Motor neuron (in vitro differentiated cells): ENCODE results near the gene RNF41. TPM values are rescaled to one million over a fixed set of nuclear protein-coding genes. Genes with fewer than 3 reads are reported as not detected.
A peak's percentile ranks its signal among the peaks of the same experiment; 100 is the strongest.

ENCODE experiments used
- ATAC-seq, 8 experiments: fragments of 200-7000 bp; cut with Tn5 transposase; replicated peaks in 6 of 8; 2 replicates each; pipeline ENCODE4 v1.8.0; 2021; ENCODE audit warnings: mild to moderate bottlenecking in 8 of 8, moderate library complexity in 8 of 8
- H3K27ac ChIP-seq, 2 donors: fragments of 250-450 bp; sonication (Bioruptor Pico); 2 replicates each; pipeline ENCODE4 v1.9.0; 2021; ENCODE audit warnings: antibody characterized with exemption in 2 of 2, mild to moderate bottlenecking in 2 of 2, moderate library complexity in 1 of 2
- H3K4me1 ChIP-seq, 2 donors: fragments of 250-450 bp; sonication (Bioruptor Pico); replicated peaks in 1 of 2; 2 replicates each; pipeline ENCODE4 v1.6.1; 2021; ENCODE audit warnings: antibody characterized with exemption in 2 of 2, mild to moderate bottlenecking in 2 of 2, moderate library complexity in 1 of 2
- H3K4me3 ChIP-seq, 5 donors: fragments of 250-450 bp; sonication (Bioruptor Pico); 2 replicates each; pipeline ENCODE4 v1.9.0; 2021; ENCODE audit warnings: antibody characterized with exemption in 5 of 5, mild to moderate bottlenecking in 5 of 5, moderate library complexity in 4 of 5
- WGBS, 10 experiments: fragments of 450-650 bp; shearing (Covaris generic); methylation state at CpG; one replicate each; pipeline ENCODE4 v1.0.0; 2022; 5-methylcytosine and 5-hydroxymethylcytosine counted together
- in situ Hi-C, 9 experiments: fragments of 400-800 bp; cut with MboI; loops; one replicate each; pipeline ENCODE4 v1.15.0; 2021; ENCODE audit warnings: low sequenced_read_pairs in 9 of 9, low pct_unique_long_range_greater_than_20kb in 2 of 9; ENCODE audit not compliant: unreplicated experiment in 9 of 9
- total RNA-seq, 8 experiments: library from RNA; unstranded; fragments of 300-600 nt; gene quantifications; 2 replicates each; pipeline versions ENCODE4 v1.2.3 to v1.2.4, GENCODE V29; 2022

RNF41 gene
- total RNA-seq, 8 experiments from 2014 or later = 28.9 to 62.1 (median 41.7) TPM

GRCh38 chr12:56258068-56258819 lies 36.5 kb upstream of the RNF41 start, which contains the start of gene ANKRD52:
ANKRD52 (minus strand) TSS chr12:56258384; CDS start chr12:56258269, 115 bp downstream.
- Histone ChIP-seq H3K4me3 (peak within 1 kb of the TSS; percentile 66 to 98 (median 87)), H3K27ac (peak within 1 kb of the TSS; percentile 86 to 87), H3K4me1 (peaks cover 16 to 18% of the 10 kb centered on the region in 2 donors)
- peak; percentile 76 to 96 (median 94) for ATAC-seq
- in situ Hi-C loops = loop anchor here in 1 of 9 experiments (25.0 kb wide), 1 partner anchor 96 kb away; the partner anchor contains the start of genes MYL6 and MYL6B
- 0 to 1% (median 0%) methylated on average over 1 to 19 of the region's 78 CpGs; no CpG with 5 or more reads in 6 of the 10 experiments for WGBS, 10 experiments

GRCh38 chr12:56257491-56258067 lies 35.9 kb upstream of the RNF41 start:
- H3K27ac ChIP-seq = peak overlapping the region; percentile 86 to 87
- in situ Hi-C loops = loop anchor here in 1 of 9 experiments (25.0 kb wide), 1 partner anchor 95 kb away; the partner anchor contains the start of genes MYL6 and MYL6B
- ATAC-seq = peak; percentile 5 to 36 (median 24)
- peaks cover 16 to 18% of the 10 kb centered on the region in 2 donors for H3K4me1 ChIP-seq
- peak overlapping the region; percentile 66 to 98 (median 87) for H3K4me3 ChIP-seq
- 0% methylated on average over 1 to 4 of the region's 27 CpGs; no CpG with 5 or more reads in 7 of the 10 experiments for WGBS, 10 experiments

- peak overlapping the region; percentile 66 to 98 (median 87) for H3K4me3 ChIP-seq
- WGBS, 10 experiments = 34 to 60% (median 43%) methylated on average over 1 to 7 of the region's 8 CpGs; no CpG with 5 or more reads in 3 of the 10 experiments
- peak overlapping the region in 1 of 2 donors; percentile 87 for H3K27ac ChIP-seq
- in situ Hi-C loops = loop anchor here in 1 of 9 experiments (25.0 kb wide), 1 partner anchor 95 kb away; the partner anchor contains the start of genes MYL6 and MYL6B
- no peak for ATAC-seq
- peaks cover 16 to 18% of the 10 kb centered on the region in 2 donors for H3K4me1 ChIP-seq
Measured at GRCh38 chr12:56257071-56257470, 35.3 kb upstream of the RNF41 start.

- Histone ChIP-seq H3K4me1 (peaks cover 16 to 18% of the 10 kb centered on the region in 2 donors), H3K4me3 (peak overlapping the region in 2 of 5 donors; percentile 66 to 87), H3K27ac (no peak overlapping the region)
- 0 to 57% (median 30%) methylated on average over 1 to 2 of the region's 4 CpGs; no CpG with 5 or more reads in 5 of the 10 experiments for WGBS, 10 experiments
- in situ Hi-C loops = loop anchor here in 1 of 9 experiments (25.0 kb wide), 1 partner anchor 94 kb away; the partner anchor contains the start of genes MYL6 and MYL6B
- no peak for ATAC-seq
Measured at GRCh38 chr12:56256326-56256960, 34.7 kb upstream of the RNF41 start.

GRCh38 chr12:56255671-56256070 lies 33.9 kb upstream of the RNF41 start:
- no peak overlapping the region for H3K4me3 ChIP-seq
- no peak overlapping the region for H3K27ac ChIP-seq
- no peak for ATAC-seq
- in situ Hi-C loops = loop anchor here in 1 of 9 experiments (25.0 kb wide), 1 partner anchor 93 kb away; the partner anchor contains the start of genes MYL6 and MYL6B
- 50 to 100% (median 84%) methylated on average over 1 to 3 of the region's 7 CpGs; no CpG with 5 or more reads in 6 of the 10 experiments for WGBS, 10 experiments
- peaks cover 16 to 18% of the 10 kb centered on the region in 2 donors for H3K4me1 ChIP-seq

GRCh38 chr12:56253091-56253490 lies 31.4 kb upstream of the RNF41 start:
- Histone ChIP-seq H3K27ac (no peak overlapping the region), H3K4me1 (peaks cover 11 to 12% of the 10 kb centered on the region in 2 donors), H3K4me3 (no peak overlapping the region)
- in situ Hi-C loops = loop anchor here in 1 of 9 experiments (25.0 kb wide), 1 partner anchor 91 kb away; the partner anchor contains the start of genes MYL6 and MYL6B
- 81 to 98% (median 91%) methylated on average over 3 to 8 of the region's 11 CpGs; no CpG with 5 or more reads in 6 of the 10 experiments for WGBS, 10 experiments
- ATAC-seq = no peak

- Histone ChIP-seq H3K27ac (no peak overlapping the region), H3K4me3 (no peak overlapping the region), H3K4me1 (peaks cover 11 to 12% of the 10 kb centered on the region in 2 donors)
- in situ Hi-C loops = loop anchor here in 1 of 9 experiments (25.0 kb wide), 1 partner anchor 90 kb away; the partner anchor contains the start of genes MYL6 and MYL6B
- no peak for ATAC-seq
- WGBS, 10 experiments = 94 to 100% (median 100%) methylated on average over 1 to 3 of the region's 3 CpGs; no CpG with 5 or more reads in 3 of the 10 experiments
Measured at GRCh38 chr12:56252649-56253048, 30.9 kb upstream of the RNF41 start.

- 67 to 100% (median 90%) methylated on average over 1 to 5 of the region's 8 CpGs; no CpG with 5 or more reads in 5 of the 10 experiments for WGBS, 10 experiments
- in situ Hi-C loops = no loop called here
Measured at GRCh38 chr12:56248711-56249110, 27.0 kb upstream of the RNF41 start.

GRCh38 chr12:56247923-56248322 lies 26.2 kb upstream of the RNF41 start:
- in situ Hi-C loops = no loop called here
- H3K27ac ChIP-seq = no peak overlapping the region
- no peak for ATAC-seq
- H3K4me1 ChIP-seq = no peaks in the 10 kb centered on the region
- WGBS, 10 experiments = 94 to 98% methylated on average over 3 to 16 of the region's 16 CpGs; no CpG with 5 or more reads in 8 of the 10 experiments
- no peak overlapping the region for H3K4me3 ChIP-seq

More at GRCh38 chr12:56248711-56249110, 27.0 kb upstream of the RNF41 start:
- Histone ChIP-seq H3K27ac (no peak overlapping the region), H3K4me3 (no peak overlapping the region), H3K4me1 (no peaks in the 10 kb centered on the region)
- ATAC-seq = peak in 1 of 8 experiments; percentile 6

GRCh38 chr12:56244494-56244893 lies 22.8 kb upstream of the RNF41 start:
- 40 to 100% (median 100%) methylated on average over 1 to 4 of the region's 14 CpGs; no CpG with 5 or more reads in 1 of the 10 experiments for WGBS, 10 experiments
- Histone ChIP-seq H3K4me3 (no peak overlapping the region), H3K27ac (no peak overlapping the region), H3K4me1 (no peaks in the 10 kb centered on the region)
- no peak for ATAC-seq
- in situ Hi-C loops = no loop called here

- H3K27ac ChIP-seq = no peak overlapping the region
- H3K4me1 ChIP-seq = no peaks in the 10 kb centered on the region
- ATAC-seq = peak in 2 of 8 experiments; percentile 36 to 72
- WGBS, 10 experiments = no CpG with 5 or more reads among the region's 3 CpGs
- no peak overlapping the region for H3K4me3 ChIP-seq
- in situ Hi-C loops = no loop called here
Measured at GRCh38 chr12:56243731-56244181, 22.0 kb upstream of the RNF41 start.

- no peaks in the 10 kb centered on the region for H3K4me1 ChIP-seq
- H3K4me3 ChIP-seq = no peak overlapping the region
- 92% methylated on average over 2 of the region's 13 CpGs; no CpG with 5 or more reads in 9 of the 10 experiments for WGBS, 10 experiments
- H3K27ac ChIP-seq = no peak overlapping the region
- in situ Hi-C loops = no loop called here
- ATAC-seq = no peak
Measured at GRCh38 chr12:56242986-56243385, 21.3 kb upstream of the RNF41 start.
